Neuronal stem cell (in vitro differentiated cells): ENCODE measurements around the gene DOCK4.

Source experiments
- DNase-seq: peaks from one replicate; pipeline ENCODE4 v3.0.0-alpha.2; 2013; ENCODE audit warnings: low spot score
- H2AFZ ChIP-seq: one replicate; pipeline ENCODE4 v1.6.1; 2013; ENCODE audit warnings: mild to moderate bottlenecking, low read length, inconsistent platforms
- H2AK5ac ChIP-seq: 2 replicates; pipeline ENCODE4 v1.6.1; 2013; ENCODE audit warnings: low read depth, mild to moderate bottlenecking, inconsistent platforms, low read length, moderate library complexity, mixed read lengths
- H2BK120ac ChIP-seq: 2 replicates; pipeline ENCODE4 v1.6.1; 2013; ENCODE audit warnings: low read depth, mild to moderate bottlenecking, inconsistent platforms, low read length, moderate library complexity, mixed read lengths
- H2BK12ac ChIP-seq: one replicate; pipeline ENCODE4 v1.6.1; 2013; ENCODE audit warnings: low read length, inconsistent platforms
- H2BK15ac ChIP-seq: 2 replicates; pipeline ENCODE4 v1.6.1; 2013; ENCODE audit warnings: mild to moderate bottlenecking, low read length, inconsistent platforms, mixed read lengths
- H2BK5ac ChIP-seq: one replicate; pipeline ENCODE4 v1.6.1; 2013; ENCODE audit warnings: inconsistent platforms, mild to moderate bottlenecking, low read length, moderate library complexity
- H3K14ac ChIP-seq: one replicate; pipeline ENCODE4 v1.6.1; 2013; ENCODE audit warnings: low read length, inconsistent platforms
- H3K18ac ChIP-seq: 2 replicates; pipeline ENCODE4 v1.6.1; 2013; ENCODE audit warnings: low read length, inconsistent platforms
- H3K23ac ChIP-seq: 2 replicates; pipeline ENCODE4 v1.6.1; 2013; ENCODE audit warnings: low read depth, mild to moderate bottlenecking, mixed read lengths, low read length, inconsistent platforms; ENCODE audit not compliant: poor library complexity
- H3K27ac ChIP-seq: replicated peaks from 3 replicates; pipeline ENCODE4 v1.5.1; 2013; ENCODE audit warnings: low read length, inconsistent platforms
- H3K27me3 ChIP-seq, 3 experiments: 2 replicates each; pipeline ENCODE4 v1.6.1; 2013; ENCODE audit warnings: low read length in 3 of 3, mild to moderate bottlenecking in 2 of 3, inconsistent platforms in 1 of 3, low read depth in 1 of 3, mixed read lengths in 1 of 3, moderate library complexity in 1 of 3; ENCODE audit not compliant: control insufficient read depth in 3 of 3, insufficient read depth in 3 of 3
- H3K36me3 ChIP-seq, 2 donors: replicated peaks in 1 of 2; 2 replicates each; pipeline ENCODE4 v1.6.1; 2013; ENCODE audit warnings: low read length in 2 of 2; ENCODE audit not compliant: control insufficient read depth in 2 of 2, insufficient read depth in 2 of 2
- H3K4ac ChIP-seq: 2 replicates; pipeline ENCODE4 v1.6.1; 2013; ENCODE audit warnings: inconsistent platforms, mild to moderate bottlenecking, low read length, moderate library complexity
- H3K4me1 ChIP-seq, 2 donors: 1 replicate in 1 of 2; 2 replicates in 1 of 2; pipeline ENCODE4 v1.6.1; 2013; ENCODE audit warnings: low read length in 2 of 2, low read depth in 1 of 2; ENCODE audit not compliant: control insufficient read depth in 2 of 2, insufficient read depth in 1 of 2
- H3K4me2 ChIP-seq: one replicate; pipeline ENCODE4 v1.6.1; 2013; ENCODE audit warnings: mild to moderate bottlenecking, low read length, inconsistent platforms; ENCODE audit not compliant: insufficient read depth, poor library complexity, severe bottlenecking
- H3K4me3 ChIP-seq, 2 donors: 2 replicates each; pipeline ENCODE4 v1.5.1; 2013; ENCODE audit warnings: low read length in 2 of 2, mild to moderate bottlenecking in 2 of 2, inconsistent platforms in 1 of 2, moderate library complexity in 1 of 2
- H3K79me1 ChIP-seq: one replicate; pipeline ENCODE4 v1.6.1; 2013; ENCODE audit warnings: low read depth, mild to moderate bottlenecking, inconsistent platforms, low read length, moderate library complexity
- H3K9ac ChIP-seq: one replicate; pipeline ENCODE4 v1.6.1; 2013; ENCODE audit warnings: mild to moderate bottlenecking, low read depth, low read length, inconsistent platforms; ENCODE audit not compliant: poor library complexity
- H3K9me3 ChIP-seq, 2 donors: replicated peaks in 1 of 2; 2 replicates each; pipeline versions ENCODE3 to v1.6.1; 2013; ENCODE audit warnings: low read length in 2 of 2, mild to moderate bottlenecking in 2 of 2, inconsistent platforms in 1 of 2, low read depth in 1 of 2, mixed read lengths in 1 of 2, moderate library complexity in 1 of 2; ENCODE audit not compliant: control insufficient read depth in 2 of 2, insufficient read depth in 1 of 2
- H4K8ac ChIP-seq: one replicate; pipeline ENCODE4 v1.6.1; 2013; ENCODE audit warnings: low read depth, mild to moderate bottlenecking, inconsistent platforms, low read length, moderate library complexity
- H4K91ac ChIP-seq: one replicate; pipeline ENCODE4 v1.6.1; 2013; ENCODE audit warnings: low read length, low read depth, mild to moderate bottlenecking, inconsistent platforms; ENCODE audit not compliant: poor library complexity
- WGBS, 2 donors: extraction: QIAGEN DNeasy Blood & Tissue Kit; methylation state at CpG; one replicate each; pipeline ENCODE4 v1.1.7; 2013; ENCODE audit warnings: missing lambda C conversion rate in 2 of 2, mixed read lengths in 1 of 2; ENCODE audit not compliant: insufficient read length in 2 of 2, insufficient replicate concordance in 1 of 2; ENCODE audit errors: extremely low coverage in 2 of 2; 5-methylcytosine and 5-hydroxymethylcytosine counted together

DOCK4 gene

GRCh38 chr7:112157072-112157471 is 49.1 kb downstream of the DOCK4 start:
- no peak overlapping the region for H4K8ac ChIP-seq
- H3K79me1 ChIP-seq: no peaks in the 10 kb centered on the region
- no peak overlapping the region for H3K9ac ChIP-seq
- peaks cover 10 to 28% of the 10 kb centered on the region in 2 donors for H3K4me1 ChIP-seq
- H2AK5ac ChIP-seq: no peak overlapping the region
- H3K4me2 ChIP-seq: no peak overlapping the region
- no peak overlapping the region for H2AFZ ChIP-seq
- H3K18ac ChIP-seq: no peak overlapping the region
- no peak for DNase-seq
- no peak overlapping the region for H3K23ac ChIP-seq
- no peak overlapping the region for H4K91ac ChIP-seq
- H3K4ac ChIP-seq: no peak overlapping the region
- no peak overlapping the region for H2BK15ac ChIP-seq
- H2BK5ac ChIP-seq: no peak overlapping the region
- no peak overlapping the region for H3K27ac ChIP-seq
- no peak overlapping the region for H3K4me3 ChIP-seq
- H3K27me3 ChIP-seq: no peaks in the 10 kb centered on the region
- no peaks in the 10 kb centered on the region for H3K36me3 ChIP-seq
- no peak overlapping the region for H3K14ac ChIP-seq
- WGBS, 2 donors: no CpG with 5 or more reads among the region's 4 CpGs
- no peak overlapping the region for H2BK12ac ChIP-seq
- no peaks in the 10 kb centered on the region for H3K9me3 ChIP-seq
- no peak overlapping the region for H2BK120ac ChIP-seq

GRCh38 chr7:112156412-112156811 is 49.8 kb downstream of the DOCK4 start:
- H3K4me3 ChIP-seq: no peak overlapping the region
- H2BK12ac ChIP-seq: no peak overlapping the region
- no peaks in the 10 kb centered on the region for H3K9me3 ChIP-seq
- no peak overlapping the region for H3K27ac ChIP-seq
- no peak overlapping the region for H2BK120ac ChIP-seq
- H3K4me1 ChIP-seq: peaks cover 8 to 24% of the 10 kb centered on the region in 2 donors
- no CpG with 5 or more reads among the region's 1 CpG for WGBS, 2 donors
- no peak overlapping the region for H3K14ac ChIP-seq
- no peak overlapping the region for H3K23ac ChIP-seq
- no peak overlapping the region for H2AK5ac ChIP-seq
- H2BK15ac ChIP-seq: no peak overlapping the region
- H4K8ac ChIP-seq: no peak overlapping the region
- no peak overlapping the region for H2AFZ ChIP-seq
- no peaks in the 10 kb centered on the region for H3K27me3 ChIP-seq
- DNase-seq: no peak
- no peaks in the 10 kb centered on the region for H3K36me3 ChIP-seq
- H3K4ac ChIP-seq: no peak overlapping the region
- no peak overlapping the region for H2BK5ac ChIP-seq
- H3K18ac ChIP-seq: no peak overlapping the region
- no peaks in the 10 kb centered on the region for H3K79me1 ChIP-seq
- no peak overlapping the region for H3K9ac ChIP-seq
- H3K4me2 ChIP-seq: no peak overlapping the region
- H4K91ac ChIP-seq: no peak overlapping the region

- no peak overlapping the region for H3K4me2 ChIP-seq
- no peak overlapping the region for H3K14ac ChIP-seq
- no peak overlapping the region for H2BK120ac ChIP-seq
- no peak overlapping the region for H3K4me3 ChIP-seq
- H3K4me1 ChIP-seq: peaks cover 0 to 8% of the 10 kb centered on the region in 2 donors
- H2BK12ac ChIP-seq: no peak overlapping the region
- H2AK5ac ChIP-seq: no peak overlapping the region
- no peaks in the 10 kb centered on the region for H3K36me3 ChIP-seq
- no peak overlapping the region for H2BK5ac ChIP-seq
- H3K9ac ChIP-seq: no peak overlapping the region
- no peak overlapping the region for H3K23ac ChIP-seq
- DNase-seq: no peak
- H3K27ac ChIP-seq: no peak overlapping the region
- no peak overlapping the region for H3K18ac ChIP-seq
- no peak overlapping the region for H2BK15ac ChIP-seq
- no peak overlapping the region for H3K4ac ChIP-seq
- WGBS, 2 donors: no CpG with 5 or more reads among the region's 4 CpGs
- H2AFZ ChIP-seq: no peak overlapping the region
- H4K8ac ChIP-seq: no peak overlapping the region
- no peak overlapping the region for H4K91ac ChIP-seq
- H3K9me3 ChIP-seq: no peaks in the 10 kb centered on the region
- H3K27me3 ChIP-seq: no peaks in the 10 kb centered on the region
- no peaks in the 10 kb centered on the region for H3K79me1 ChIP-seq
These were observed 51.5 kb downstream of the DOCK4 start for GRCh38 chr7:112154690-112155089.

- Histone ChIP-seq H3K4me2 (no peak overlapping the region), H3K79me1 (no peaks in the 10 kb centered on the region), H2BK5ac (no peak overlapping the region), H3K18ac (no peak overlapping the region), H3K9ac (no peak overlapping the region), H3K23ac (no peak overlapping the region), H3K36me3 (no peaks in the 10 kb centered on the region), H3K27ac (no peak overlapping the region), H2BK120ac (no peak overlapping the region), H3K4me3 (no peak overlapping the region), H4K8ac (no peak overlapping the region), H3K9me3 (no peaks in the 10 kb centered on the region), H4K91ac (no peak overlapping the region), H2AFZ (no peak overlapping the region), H3K4me1 (peaks cover 3 to 13% of the 10 kb centered on the region in 2 donors), H2AK5ac (no peak overlapping the region), H3K27me3 (no peaks in the 10 kb centered on the region), H3K4ac (no peak overlapping the region), H2BK15ac (no peak overlapping the region), H2BK12ac (no peak overlapping the region), H3K14ac (no peak overlapping the region)
- DNase-seq: no peak
- no CpG with 5 or more reads among the region's 2 CpGs for WGBS, 2 donors
These were observed 54.0 kb downstream of the DOCK4 start for GRCh38 chr7:112152186-112152585.
